HFFc6 (cell line): ENCODE measurements around the gene NLRC3. TPM values are rescaled to one million over a fixed set of nuclear protein-coding genes. Genes with fewer than 3 reads are reported as not detected.

Experiments used
- DNase-seq: peaks from one replicate; pipeline ENCODE4 v3.0.0-alpha.2; 2018
- H3K27ac Mint-ChIP-seq: 2 replicates; pipeline ENCODE4 v1.8.0; 2020; ENCODE audit warnings: mild to moderate bottlenecking, mixed read lengths
- H3K27me3 Mint-ChIP-seq: 2 replicates; pipeline ENCODE4 v1.8.0; 2021; ENCODE audit warnings: mild to moderate bottlenecking, moderate library complexity, mixed read lengths; ENCODE audit not compliant: insufficient read depth
- H3K36me3 Mint-ChIP-seq: 2 replicates; pipeline ENCODE4 v1.8.0; 2021; ENCODE audit warnings: low read depth, mixed read lengths
- H3K4me1 Mint-ChIP-seq: 2 replicates; pipeline ENCODE4 v1.8.0; 2020; ENCODE audit warnings: low read depth, mixed read lengths
- H3K4me3 Mint-ChIP-seq: 2 replicates; pipeline ENCODE4 v1.8.0; 2020; ENCODE audit warnings: mild to moderate bottlenecking, moderate library complexity, mixed read lengths
- H3K9me3 Mint-ChIP-seq: 2 replicates; pipeline ENCODE4 v1.8.0; 2020; ENCODE audit warnings: mild to moderate bottlenecking, mixed read lengths
- CTCF ChIP-seq: fragments of 200-600 bp; sonication (generic); IDR thresholded peaks from 2 replicates; pipeline ENCODE4 v1.5.0; 2021; ENCODE audit warnings: antibody characterized with exemption, mild to moderate bottlenecking
- total RNA-seq, 6 experiments: library from RNA; stranded (reverse); fragmentation: NEBNext Ultra II Directional; extraction: Animal tissue kit (Norgen Biotek cat#: 25700); gene quantifications; 2 replicates in 1 of 6; 3 replicates in 5 of 6; pipeline ENCODE4 v1.2.3, GENCODE V29; 2021

NLRC3 gene
- total RNA-seq, 6 experiments from 2014 or later, result not detected

GRCh38 chr16:3608069-3608468, 30.9 kb upstream of the NLRC3 start:
- Mint-ChIP-seq H3K9me3 (no peaks in the 10 kb centered on the region), H3K4me1 (peaks cover 18% of the 10 kb centered on the region)
- TF ChIP-seq CTCF, result no peak

GRCh38 chr16:3607634-3608033, 30.4 kb upstream of the NLRC3 start:
- DNase-seq, result no peak
- peaks cover 13% of the 10 kb centered on the region for H3K4me1 Mint-ChIP-seq
- TF ChIP-seq CTCF, result no peak
- peaks cover 19% of the 10 kb centered on the region for H3K36me3 Mint-ChIP-seq
- no peaks in the 10 kb centered on the region; the same call in 1 of the 2 replicates for H3K27me3 Mint-ChIP-seq
- no peak overlapping the region for H3K4me3 Mint-ChIP-seq
- H3K9me3 Mint-ChIP-seq, result no peaks in the 10 kb centered on the region
- no peak overlapping the region for H3K27ac Mint-ChIP-seq

More at GRCh38 chr16:3608069-3608468, 30.9 kb upstream of the NLRC3 start:
- H3K27ac Mint-ChIP-seq, result no peak overlapping the region
- DNase-seq, result no peak
- peaks cover 23% of the 10 kb centered on the region for H3K36me3 Mint-ChIP-seq
- H3K27me3 Mint-ChIP-seq, result no peaks in the 10 kb centered on the region; the same call in 1 of the 2 replicates
- H3K4me3 Mint-ChIP-seq, result no peak overlapping the region

GRCh38 chr16:3607161-3607560, 30.0 kb upstream of the NLRC3 start:
- no peak overlapping the region for H3K4me3 Mint-ChIP-seq
- peaks cover 11% of the 10 kb centered on the region for H3K4me1 Mint-ChIP-seq
- H3K9me3 Mint-ChIP-seq, result no peaks in the 10 kb centered on the region
- DNase-seq, result no peak
- TF ChIP-seq CTCF, result no peak
- H3K36me3 Mint-ChIP-seq, result peaks cover 17% of the 10 kb centered on the region
- no peaks in the 10 kb centered on the region; the same call in 1 of the 2 replicates for H3K27me3 Mint-ChIP-seq
- no peak overlapping the region for H3K27ac Mint-ChIP-seq

- Mint-ChIP-seq H3K4me3 (no peak overlapping the region), H3K4me1 (peaks cover 11% of the 10 kb centered on the region), H3K27me3 (no peaks in the 10 kb centered on the region), H3K27ac (no peak overlapping the region), H3K9me3 (no peaks in the 10 kb centered on the region), H3K36me3 (peaks cover 16% of the 10 kb centered on the region)
- TF ChIP-seq CTCF, result no peak
- DNase-seq, result no peak
Observed at GRCh38 chr16:3606441-3606840, 29.2 kb upstream of the NLRC3 start.

GRCh38 chr16:3602320-3602653, 25.1 kb upstream of the NLRC3 start:
- no peak for DNase-seq
- H3K9me3 Mint-ChIP-seq, result no peaks in the 10 kb centered on the region
- H3K27ac Mint-ChIP-seq, result no peak overlapping the region
- no peak for TF ChIP-seq CTCF
- no peaks in the 10 kb centered on the region; the same call in 1 of the 2 replicates for H3K27me3 Mint-ChIP-seq
- peaks cover 34% of the 10 kb centered on the region for H3K36me3 Mint-ChIP-seq
- no peaks in the 10 kb centered on the region for H3K4me1 Mint-ChIP-seq
- H3K4me3 Mint-ChIP-seq, result no peak overlapping the region
